ENCODE data around the gene MICALL2. TPM values are rescaled to one million over a fixed set of nuclear protein-coding genes. Genes with fewer than 3 reads are reported as not detected.

MICALL2 gene
- total RNA-seq, 4 donors from 2014 or later, result 10.0 to 16.6 (median 14.3) TPM

DNA sequence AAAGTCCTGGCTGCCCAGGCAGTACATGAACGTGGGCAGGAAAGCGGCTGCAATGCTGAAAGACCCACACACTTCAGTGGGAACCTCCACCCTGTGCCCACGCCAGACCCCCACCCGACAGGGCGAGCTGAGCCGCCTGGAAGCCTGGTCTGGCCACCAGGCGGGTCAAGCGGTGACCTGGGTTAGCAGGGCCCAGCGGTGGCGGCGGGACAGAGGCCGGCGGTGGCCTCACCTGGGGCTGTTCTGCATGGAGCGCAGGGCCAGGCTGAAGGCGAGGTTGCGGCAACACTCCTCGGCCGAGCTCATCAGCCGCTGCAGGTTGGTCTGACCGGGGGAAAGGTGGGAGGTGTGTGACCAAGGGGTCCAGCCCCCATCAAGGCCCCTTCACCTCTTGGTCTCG lies 11.6 kb upstream of the MICALL2 start:
- Histone ChIP-seq H3K4me3 (replicated peaks in 1 of 3) (no peak overlapping the region), H3K27me3 (no peaks in the 10 kb centered on the region), H3K36me3 (peaks cover 31 to 37% of the 10 kb centered on the region in 2 donors), H3K9me3 (no peaks in the 10 kb centered on the region), H3K4me1 (peaks cover 6 to 12% of the 10 kb centered on the region in 2 donors), H3K27ac (no peak overlapping the region)
- no peak for TF ChIP-seq POLR2A (IDR thresholded peaks at IDR 0.05)
- TF ChIP-seq, protein P1, sequence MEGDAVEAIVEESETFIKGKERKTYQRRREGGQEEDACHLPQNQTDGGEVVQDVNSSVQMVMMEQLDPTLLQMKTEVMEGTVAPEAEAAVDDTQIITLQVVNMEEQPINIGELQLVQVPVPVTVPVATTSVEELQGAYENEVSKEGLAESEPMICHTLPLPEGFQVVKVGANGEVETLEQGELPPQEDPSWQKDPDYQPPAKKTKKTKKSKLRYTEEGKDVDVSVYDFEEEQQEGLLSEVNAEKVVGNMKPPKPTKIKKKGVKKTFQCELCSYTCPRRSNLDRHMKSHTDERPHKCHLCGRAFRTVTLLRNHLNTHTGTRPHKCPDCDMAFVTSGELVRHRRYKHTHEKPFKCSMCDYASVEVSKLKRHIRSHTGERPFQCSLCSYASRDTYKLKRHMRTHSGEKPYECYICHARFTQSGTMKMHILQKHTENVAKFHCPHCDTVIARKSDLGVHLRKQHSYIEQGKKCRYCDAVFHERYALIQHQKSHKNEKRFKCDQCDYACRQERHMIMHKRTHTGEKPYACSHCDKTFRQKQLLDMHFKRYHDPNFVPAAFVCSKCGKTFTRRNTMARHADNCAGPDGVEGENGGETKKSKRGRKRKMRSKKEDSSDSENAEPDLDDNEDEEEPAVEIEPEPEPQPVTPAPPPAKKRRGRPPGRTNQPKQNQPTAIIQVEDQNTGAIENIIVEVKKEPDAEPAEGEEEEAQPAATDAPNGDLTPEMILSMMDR (IDR thresholded peaks at IDR 0.05), result no peak
- intact Hi-C loops (cut with DNase I), result no loop called here
- DNase-seq, result no peak
- WGBS, 2 donors, result 95 to 100% methylated on average over 4 to 18 of the region's 21 CpGs

DNA sequence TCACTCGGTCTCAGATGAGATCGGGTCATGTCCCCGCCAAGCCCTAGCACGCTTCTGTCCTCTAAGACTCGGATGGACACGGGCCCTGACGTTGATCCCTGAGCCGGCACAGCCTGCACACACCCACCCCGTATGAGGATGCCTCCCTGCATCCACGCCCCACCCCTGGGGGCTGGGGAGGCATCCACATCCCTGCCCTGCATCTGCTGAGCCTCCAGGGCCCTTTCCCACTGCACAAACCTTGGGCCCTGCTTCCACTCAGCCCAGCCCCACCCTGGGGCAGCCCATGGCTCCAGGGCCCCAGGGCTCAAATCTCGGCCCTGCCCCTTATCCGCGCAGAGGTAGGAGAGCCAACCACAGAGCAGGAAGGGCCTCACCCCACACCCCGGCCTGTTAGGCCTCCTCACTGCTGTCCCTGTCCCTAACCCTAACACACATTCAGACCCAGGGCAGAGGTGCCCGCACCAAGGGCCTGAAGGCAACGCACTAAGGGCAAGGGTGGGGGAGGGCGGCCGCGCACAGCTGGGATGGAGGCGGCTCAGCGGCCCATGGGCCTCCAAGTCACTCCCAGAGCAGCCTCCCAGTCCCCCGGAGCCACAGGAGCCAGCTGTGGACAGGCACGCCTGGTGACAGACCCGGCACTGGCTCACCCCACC lies 9.5 kb upstream of the MICALL2 start:
- WGBS, 2 donors, result 92 to 96% methylated on average over 4 to 13 of the region's 24 CpGs
- no peak for DNase-seq
- H3K27ac ChIP-seq, result no peak overlapping the region
- H3K9me3 ChIP-seq, result no peaks in the 10 kb centered on the region
- H3K36me3 ChIP-seq, result peaks cover 31 to 36% of the 10 kb centered on the region in 2 donors
- intact Hi-C loops (cut with DNase I), result no loop called here
- no peak for TF ChIP-seq POLR2A (IDR thresholded peaks at IDR 0.05)
- H3K4me3 ChIP-seq (replicated peaks in 1 of 3), result no peak overlapping the region
- peaks cover 6 to 12% of the 10 kb centered on the region in 2 donors for H3K4me1 ChIP-seq
- H3K27me3 ChIP-seq, result no peaks in the 10 kb centered on the region

DNA sequence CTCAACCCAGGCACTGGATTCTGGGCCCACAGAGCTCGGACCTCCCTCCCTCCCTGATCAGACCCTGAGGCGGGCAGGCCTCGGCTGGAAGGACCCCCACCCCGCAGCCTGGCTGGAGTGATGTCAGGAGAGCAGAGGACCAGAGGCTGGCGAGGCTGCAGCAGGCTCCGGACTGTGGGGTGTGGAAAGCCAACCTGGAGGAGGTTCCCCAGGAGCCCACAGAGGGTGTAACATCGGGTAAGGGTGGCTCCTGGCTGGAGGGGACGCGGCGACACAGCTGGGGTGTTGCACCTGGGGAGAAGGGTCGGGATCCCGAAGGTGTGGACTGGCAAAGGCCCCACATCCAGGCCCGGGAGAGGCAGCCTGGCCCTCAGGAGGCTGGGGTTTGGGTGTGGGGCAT lies 8.9 kb upstream of the MICALL2 start:
- Histone ChIP-seq H3K36me3 (peaks cover 29 to 31% of the 10 kb centered on the region in 2 donors), H3K4me1 (peaks cover 6 to 12% of the 10 kb centered on the region in 2 donors), H3K4me3 (replicated peaks in 1 of 3) (no peak overlapping the region), H3K9me3 (no peaks in the 10 kb centered on the region), H3K27ac (no peak overlapping the region), H3K27me3 (no peaks in the 10 kb centered on the region)
- TF ChIP-seq POLR2A (IDR thresholded peaks at IDR 0.05), result no peak
- TF ChIP-seq, protein P1 (IDR thresholded peaks at IDR 0.05), result no peak
- no peak for DNase-seq
- 97 to 98% methylated on average over 10 to 13 of the region's 13 CpGs for WGBS, 2 donors
- intact Hi-C loops (cut with DNase I), result no loop called here

DNA sequence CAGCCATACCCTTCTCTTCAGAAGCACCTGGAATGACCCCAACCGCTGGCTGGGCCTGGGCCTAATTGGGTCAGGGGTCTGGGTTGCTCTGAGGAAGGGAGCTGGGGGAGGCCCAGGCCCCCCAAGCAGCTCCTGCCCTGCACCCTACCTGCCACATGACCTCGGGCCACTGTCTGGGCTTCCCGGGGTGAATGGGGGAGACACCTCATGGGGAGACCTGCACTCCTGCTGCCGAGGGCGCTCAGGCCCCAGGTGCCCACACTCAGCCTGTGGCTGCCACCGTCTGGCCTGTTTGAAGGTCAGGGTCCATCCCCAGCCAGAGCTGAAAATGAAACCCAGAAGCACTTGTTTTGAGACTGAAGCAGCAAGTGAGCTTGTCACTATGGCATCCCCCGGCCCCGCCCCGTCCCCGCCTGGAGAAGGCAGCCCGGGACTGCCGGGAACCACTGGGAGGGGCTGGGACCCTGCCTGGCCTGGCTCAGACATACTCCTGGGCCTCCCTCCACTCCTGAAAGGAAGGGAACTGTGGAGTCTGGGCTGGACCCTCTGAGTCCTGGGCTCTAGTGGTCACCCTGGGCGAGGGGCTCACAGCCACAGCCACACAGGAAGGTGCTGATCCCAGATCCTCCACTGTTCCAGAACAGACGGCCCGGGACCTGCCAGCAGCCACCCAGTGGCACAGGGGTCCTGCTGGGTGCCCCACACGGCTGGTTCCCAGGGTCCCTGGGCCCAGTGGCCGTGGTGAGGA lies 7.4 kb upstream of the MICALL2 start:
- Histone ChIP-seq H3K27ac (peak overlapping the region; percentile 10 to 34 (median 33)), H3K4me3 (replicated peaks in 1 of 3) (no peak overlapping the region), H3K27me3 (no peaks in the 10 kb centered on the region), H3K9me3 (no peaks in the 10 kb centered on the region), H3K36me3 (peaks cover 14 to 16% of the 10 kb centered on the region in 2 donors), H3K4me1 (peaks cover 6 to 12% of the 10 kb centered on the region in 2 donors)
- intact Hi-C loops (cut with DNase I), result no loop called here
- TF ChIP-seq POLR2A (IDR thresholded peaks at IDR 0.05), result no peak
- TF ChIP-seq, protein P1 (IDR thresholded peaks at IDR 0.05), result peak in 1 of 6 experiments; percentile 6
- 28 to 39% methylated on average over 5 to 7 of the region's 17 CpGs for WGBS, 2 donors
- DNase-seq, result peak; percentile 79 to 88

DNA sequence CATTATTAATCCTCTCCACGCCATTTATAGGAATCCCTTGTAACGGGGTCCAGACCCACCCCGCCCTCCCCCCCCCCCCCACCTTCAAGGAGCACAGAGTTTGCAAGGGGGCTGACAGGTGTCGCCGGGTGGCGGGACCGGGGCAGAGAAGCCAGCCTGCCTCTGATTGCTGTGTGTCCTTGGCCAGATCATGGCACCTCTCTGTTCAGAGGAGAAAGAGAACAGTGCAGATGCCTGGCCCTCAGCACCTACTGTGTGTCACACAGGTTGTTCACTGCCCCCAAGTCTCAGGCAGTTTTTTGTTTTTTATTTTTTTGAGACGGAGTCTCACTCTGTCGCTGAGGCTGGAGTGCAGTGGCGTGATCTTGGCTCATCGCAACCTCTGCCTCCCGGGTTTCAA lies 5.4 kb upstream of the MICALL2 start:
- Histone ChIP-seq H3K27me3 (no peaks in the 10 kb centered on the region), H3K4me3 (replicated peaks in 1 of 3) (no peak overlapping the region), H3K27ac (no peak overlapping the region), H3K4me1 (peaks cover 6 to 29% of the 10 kb centered on the region in 2 donors), H3K36me3 (no peaks in the 10 kb centered on the region), H3K9me3 (no peaks in the 10 kb centered on the region)
- intact Hi-C loops (cut with DNase I), result no loop called here
- TF ChIP-seq, protein P1 (IDR thresholded peaks at IDR 0.05), result no peak
- TF ChIP-seq POLR2A (IDR thresholded peaks at IDR 0.05), result no peak
- WGBS, 2 donors, result 77 to 80% methylated on average over 12 of the region's 12 CpGs
- no peak for DNase-seq
